Osteocyte (in vitro differentiated cells): Measurements from ENCODE around the gene ATP8A2. TPM values are rescaled to one million over a fixed set of nuclear protein-coding genes. Genes with fewer than 3 reads are reported as not detected.

Experiments
- DNase-seq: peaks from one replicate; pipeline ENCODE4 v3.0.0; 2021; ENCODE audit warnings: mixed read lengths; ENCODE audit not compliant: unreplicated experiment; ENCODE audit errors: extremely low spot score
- H3K27ac Mint-ChIP-seq: one replicate; pipeline ENCODE4 v1.8.0; 2021; ENCODE audit warnings: mild to moderate bottlenecking, mixed read lengths; ENCODE audit not compliant: unreplicated experiment
- H3K27me3 Mint-ChIP-seq: one replicate; pipeline ENCODE4 v1.8.0; 2021; ENCODE audit warnings: mixed read lengths; ENCODE audit not compliant: unreplicated experiment
- H3K36me3 Mint-ChIP-seq: one replicate; pipeline ENCODE4 v1.8.0; 2021; ENCODE audit warnings: mixed read lengths; ENCODE audit not compliant: unreplicated experiment
- H3K4me1 Mint-ChIP-seq: one replicate; pipeline ENCODE4 v1.8.0; 2021; ENCODE audit warnings: mixed read lengths; ENCODE audit not compliant: unreplicated experiment
- H3K4me3 Mint-ChIP-seq: one replicate; pipeline ENCODE4 v1.8.0; 2021; ENCODE audit warnings: mild to moderate bottlenecking, moderate library complexity, mixed read lengths; ENCODE audit not compliant: unreplicated experiment
- H3K9me3 Mint-ChIP-seq: one replicate; pipeline ENCODE4 v1.8.0; 2021; ENCODE audit warnings: mixed read lengths; ENCODE audit not compliant: unreplicated experiment
- total RNA-seq: library from RNA; stranded (reverse); gene quantifications from 2 replicates; pipeline ENCODE4 v1.2.1, GENCODE V29; 2021
- TF ChIP-seq, protein P1 (sequence below): fragments of 200-600 bp; sonication (generic); IDR thresholded peaks from 2 replicates; pipeline ENCODE4 v1.5.0; 2021; ENCODE audit warnings: antibody characterized with exemption, mild to moderate bottlenecking, moderate library complexity

The ATP8A2 gene
- total RNA-seq, 1 donor from 2014 or later: 1.1 TPM

- peaks cover 5% of the 10 kb centered on the region for H3K9me3 Mint-ChIP-seq
- DNase-seq: no peak
- H3K4me1 Mint-ChIP-seq: no peaks in the 10 kb centered on the region
- TF ChIP-seq, protein P1, sequence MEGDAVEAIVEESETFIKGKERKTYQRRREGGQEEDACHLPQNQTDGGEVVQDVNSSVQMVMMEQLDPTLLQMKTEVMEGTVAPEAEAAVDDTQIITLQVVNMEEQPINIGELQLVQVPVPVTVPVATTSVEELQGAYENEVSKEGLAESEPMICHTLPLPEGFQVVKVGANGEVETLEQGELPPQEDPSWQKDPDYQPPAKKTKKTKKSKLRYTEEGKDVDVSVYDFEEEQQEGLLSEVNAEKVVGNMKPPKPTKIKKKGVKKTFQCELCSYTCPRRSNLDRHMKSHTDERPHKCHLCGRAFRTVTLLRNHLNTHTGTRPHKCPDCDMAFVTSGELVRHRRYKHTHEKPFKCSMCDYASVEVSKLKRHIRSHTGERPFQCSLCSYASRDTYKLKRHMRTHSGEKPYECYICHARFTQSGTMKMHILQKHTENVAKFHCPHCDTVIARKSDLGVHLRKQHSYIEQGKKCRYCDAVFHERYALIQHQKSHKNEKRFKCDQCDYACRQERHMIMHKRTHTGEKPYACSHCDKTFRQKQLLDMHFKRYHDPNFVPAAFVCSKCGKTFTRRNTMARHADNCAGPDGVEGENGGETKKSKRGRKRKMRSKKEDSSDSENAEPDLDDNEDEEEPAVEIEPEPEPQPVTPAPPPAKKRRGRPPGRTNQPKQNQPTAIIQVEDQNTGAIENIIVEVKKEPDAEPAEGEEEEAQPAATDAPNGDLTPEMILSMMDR: no peak
- H3K4me3 Mint-ChIP-seq: no peak overlapping the region
- no peak overlapping the region for H3K27ac Mint-ChIP-seq
- peaks cover 45% of the 10 kb centered on the region for H3K27me3 Mint-ChIP-seq
- no peaks in the 10 kb centered on the region for H3K36me3 Mint-ChIP-seq
Measured at GRCh38 chr13:25397763-25398162, 26.0 kb downstream of the ATP8A2 start.

GRCh38 chr13:25400925-25401324 is 29.2 kb downstream of the ATP8A2 start:
- H3K27ac Mint-ChIP-seq: no peak overlapping the region

GRCh38 chr13:25401958-25402357 is 30.2 kb downstream of the ATP8A2 start:
- Mint-ChIP-seq H3K27me3 (peaks cover 36% of the 10 kb centered on the region), H3K27ac (no peak overlapping the region), H3K36me3 (no peaks in the 10 kb centered on the region), H3K4me3 (no peak overlapping the region), H3K9me3 (no peaks in the 10 kb centered on the region), H3K4me1 (no peaks in the 10 kb centered on the region)
- TF ChIP-seq, protein P1: no peak
- no peak for DNase-seq

More at GRCh38 chr13:25400925-25401324, 29.2 kb downstream of the ATP8A2 start:
- H3K27me3 Mint-ChIP-seq: peaks cover 36% of the 10 kb centered on the region
- H3K4me3 Mint-ChIP-seq: no peak overlapping the region
- no peak for DNase-seq
- H3K9me3 Mint-ChIP-seq: no peaks in the 10 kb centered on the region
- no peaks in the 10 kb centered on the region for H3K4me1 Mint-ChIP-seq
- TF ChIP-seq, protein P1: no peak
- no peaks in the 10 kb centered on the region for H3K36me3 Mint-ChIP-seq

DNA sequence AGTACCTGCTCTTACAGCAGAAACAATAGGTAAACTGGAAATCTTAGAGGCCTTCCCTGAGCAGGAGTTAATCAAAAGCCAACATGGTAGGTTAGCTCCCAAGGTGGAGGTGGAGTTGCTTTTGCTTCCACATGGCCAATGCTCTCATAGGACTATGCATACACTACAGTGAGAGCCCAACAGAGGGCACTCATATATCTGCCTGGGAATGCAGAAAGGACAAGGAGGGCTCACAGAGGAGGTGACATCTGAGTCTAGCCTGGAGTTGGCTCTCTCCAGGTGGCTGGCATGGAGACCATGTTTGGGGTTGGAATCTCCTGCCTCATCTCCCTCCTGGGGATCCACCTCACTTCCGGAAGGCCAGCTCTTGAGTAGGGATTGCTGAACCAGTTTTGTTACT is 34.6 kb downstream of the ATP8A2 start:
- Mint-ChIP-seq H3K4me3 (no peak overlapping the region), H3K27ac (no peak overlapping the region), H3K9me3 (no peaks in the 10 kb centered on the region), H3K36me3 (no peaks in the 10 kb centered on the region), H3K4me1 (no peaks in the 10 kb centered on the region), H3K27me3 (peaks cover 30% of the 10 kb centered on the region)
- TF ChIP-seq, protein P1: peak; percentile 17
- no peak for DNase-seq

DNA sequence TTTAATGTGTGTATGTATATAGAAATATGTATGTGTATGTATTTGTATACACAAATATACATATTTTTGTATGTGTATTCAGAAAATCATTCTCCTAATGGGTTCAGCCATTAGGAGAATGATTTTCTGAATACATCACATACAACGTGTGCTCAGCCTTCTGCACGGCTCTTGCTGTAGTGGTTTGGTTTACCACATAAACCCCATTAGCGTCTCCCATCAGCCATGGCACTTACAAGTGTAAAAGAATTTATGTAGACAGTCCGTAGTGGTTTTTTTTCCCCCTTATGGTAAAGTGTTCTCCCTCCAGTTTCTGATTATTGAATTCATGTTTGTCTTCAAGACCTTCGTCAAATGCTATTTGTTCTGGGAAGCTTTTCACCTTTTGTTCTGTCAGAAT is 38.2 kb downstream of the ATP8A2 start:
- no peaks in the 10 kb centered on the region for H3K9me3 Mint-ChIP-seq
- peaks cover 19% of the 10 kb centered on the region for H3K27me3 Mint-ChIP-seq
- H3K36me3 Mint-ChIP-seq: no peaks in the 10 kb centered on the region
- no peak overlapping the region for H3K4me3 Mint-ChIP-seq
- no peak overlapping the region for H3K27ac Mint-ChIP-seq
- TF ChIP-seq, protein P1: no peak
- H3K4me1 Mint-ChIP-seq: no peaks in the 10 kb centered on the region
- no peak for DNase-seq
